Mucosa of descending colon (tissue), 3 donors: ENCODE data around the gene DYNLT5. TPM values are rescaled to one million over a fixed set of nuclear protein-coding genes. Genes with fewer than 3 reads are reported as not detected.
"Not testable (repeated sequence)": the region's sequence is repeated elsewhere in the genome, so short reads cannot be mapped to it uniquely, and the experiment has no call there.

Experiments used
- ATAC-seq: fragments of 200-7000 bp; cut with Tn5 transposase; one replicate; pipeline ENCODE4 v1.9.1; 2020; ENCODE audit warnings: mild to moderate bottlenecking, moderate library complexity
- DNase-seq, 3 donors: peaks; one replicate each; pipeline ENCODE4 v3.0.0-alpha.2; 2020
- H3K36me3 ChIP-seq: fragments of 200-600 bp; one replicate; pipeline ENCODE4 v1.8.0; 2021; ENCODE audit warnings: low read depth, mild to moderate bottlenecking
- H3K4me1 ChIP-seq: fragments of 200-600 bp; one replicate; pipeline ENCODE4 v1.8.0; 2021; ENCODE audit warnings: low read depth, mild to moderate bottlenecking
- H3K4me3 ChIP-seq: fragments of 200-600 bp; one replicate; pipeline ENCODE4 v1.8.0; 2021; ENCODE audit warnings: mild to moderate bottlenecking
- H3K9me3 ChIP-seq: fragments of 200-600 bp; one replicate; pipeline ENCODE4 v1.8.0; 2021; ENCODE audit warnings: mild to moderate bottlenecking
- CTCF ChIP-seq: fragments of 200-600 bp; IDR thresholded peaks from one replicate; pipeline ENCODE4 v1.8.0; 2022; ENCODE audit warnings: antibody characterized with exemption, mild to moderate bottlenecking
- intact Hi-C, 2 donors: fragments of 100-400 bp; cut with DNase I in 1 of 2; cut with micrococcal nuclease in 1 of 2; formaldehyde crosslinking; loops; one replicate each; pipeline versions ENCODE4 v1.11.0 to v1.11.1; 2022; cut with DNase I, micrococcal nuclease
- total RNA-seq, 3 donors: library from RNA; stranded (reverse); fragmentation: NEBNext Ultra II Directional in 2 of 3; extraction: Animal tissue kit (Norgen Biotek cat#: 25700) in 2 of 3; gene quantifications; one replicate each; pipeline versions ENCODE4 v1.2.1 to v1.2.4, GENCODE V29; 2021 to 2023
- donor health status: DM: no; HTN: no; CAD: no; lungs with moderate emphysema.
- donor health status: DM: no; HTN: no; CAD: no.
- donor health status: DM: no; HTN: yes; CAD: no.

The DYNLT5 gene
- total RNA-seq, 3 donors from 2014 or later: 0.65 to 1.9 TPM; not detected in 1

GRCh38 chr1:66791621-66792610 lies 39.7 kb downstream of the DYNLT5 start:
- H3K4me1 ChIP-seq: no peaks in the 10 kb centered on the region
- H3K9me3 ChIP-seq: no peaks in the 10 kb centered on the region
- TF ChIP-seq CTCF: no peak
- ATAC-seq (no peak), DNase-seq (no peak)
- no peak overlapping the region for H3K4me3 ChIP-seq
- intact Hi-C loops: no loop called here
- H3K36me3 ChIP-seq: no peaks in the 10 kb centered on the region

- H3K9me3 ChIP-seq, DNase-seq, intact Hi-C loops, H3K4me1 ChIP-seq, H3K36me3 ChIP-seq, H3K4me3 ChIP-seq, ATAC-seq: not testable (repeated sequence)
Measured at GRCh38 chr1:66795839-66796238, 43.6 kb downstream of the DYNLT5 start.

- H3K4me1 ChIP-seq: no peaks in the 10 kb centered on the region
- TF ChIP-seq CTCF: no peak
- intact Hi-C loops: no loop called here
- no peak overlapping the region for H3K4me3 ChIP-seq
- no peaks in the 10 kb centered on the region for H3K9me3 ChIP-seq
- DNase-seq (no peak), ATAC-seq (no peak)
- no peaks in the 10 kb centered on the region for H3K36me3 ChIP-seq
Measured at GRCh38 chr1:66809245-66809644, 57.0 kb downstream of the DYNLT5 start.

- Histone ChIP-seq H3K9me3 (no peaks in the 10 kb centered on the region), H3K4me1 (no peaks in the 10 kb centered on the region), H3K4me3 (no peak overlapping the region), H3K36me3 (no peaks in the 10 kb centered on the region)
- DNase-seq (no peak), ATAC-seq (no peak)
- no peak for TF ChIP-seq CTCF
- intact Hi-C loops: no loop called here
Measured at GRCh38 chr1:66809736-66810326, 57.6 kb downstream of the DYNLT5 start.

GRCh38 chr1:66824771-66825170 lies 72.5 kb downstream of the DYNLT5 start:
- intact Hi-C loops: no loop called here
- TF ChIP-seq CTCF: no peak
- Histone ChIP-seq H3K36me3 (no peaks in the 10 kb centered on the region), H3K4me3 (no peak overlapping the region), H3K4me1 (no peaks in the 10 kb centered on the region), H3K9me3 (no peaks in the 10 kb centered on the region)
- DNase-seq (no peak), ATAC-seq (no peak)

Other genes starting within 250 kb of the DYNLT5 start
- 1 to 10 TPM in 1 of 3 donors, under 1 TPM in 2; 0.65 to 7.3 (median 0.93) TPM for gene SGIP1, start 218.3 kb upstream of the DYNLT5 start, total RNA-seq
- 10 to 100 TPM in 1 of 3 donors, 1 to 10 TPM in 2; 1.9 to 27.0 (median 7.0) TPM for gene INSL5, start 48.8 kb downstream of the DYNLT5 start, total RNA-seq
- 10 to 100 TPM; 14.8 to 38.0 (median 25.1) TPM for gene DNAI4, start 172.4 kb downstream of the DYNLT5 start, total RNA-seq
- 10 to 100 TPM; 73.2 to 78.2 (median 77.2) TPM for gene MIER1, start 172.5 kb downstream of the DYNLT5 start, total RNA-seq